Fibroblast of skin of left biceps (primary cell): ENCODE results near the gene CHPF.
A peak's percentile ranks its signal among the peaks of the same experiment; 100 is the strongest.

Experiments
- DNase-seq, 2 experiments: peaks; one replicate each; pipeline ENCODE4 v3.0.0-alpha.2; 2013; ENCODE audit warnings: low read depth in 2 of 2

The CHPF gene, protein sequence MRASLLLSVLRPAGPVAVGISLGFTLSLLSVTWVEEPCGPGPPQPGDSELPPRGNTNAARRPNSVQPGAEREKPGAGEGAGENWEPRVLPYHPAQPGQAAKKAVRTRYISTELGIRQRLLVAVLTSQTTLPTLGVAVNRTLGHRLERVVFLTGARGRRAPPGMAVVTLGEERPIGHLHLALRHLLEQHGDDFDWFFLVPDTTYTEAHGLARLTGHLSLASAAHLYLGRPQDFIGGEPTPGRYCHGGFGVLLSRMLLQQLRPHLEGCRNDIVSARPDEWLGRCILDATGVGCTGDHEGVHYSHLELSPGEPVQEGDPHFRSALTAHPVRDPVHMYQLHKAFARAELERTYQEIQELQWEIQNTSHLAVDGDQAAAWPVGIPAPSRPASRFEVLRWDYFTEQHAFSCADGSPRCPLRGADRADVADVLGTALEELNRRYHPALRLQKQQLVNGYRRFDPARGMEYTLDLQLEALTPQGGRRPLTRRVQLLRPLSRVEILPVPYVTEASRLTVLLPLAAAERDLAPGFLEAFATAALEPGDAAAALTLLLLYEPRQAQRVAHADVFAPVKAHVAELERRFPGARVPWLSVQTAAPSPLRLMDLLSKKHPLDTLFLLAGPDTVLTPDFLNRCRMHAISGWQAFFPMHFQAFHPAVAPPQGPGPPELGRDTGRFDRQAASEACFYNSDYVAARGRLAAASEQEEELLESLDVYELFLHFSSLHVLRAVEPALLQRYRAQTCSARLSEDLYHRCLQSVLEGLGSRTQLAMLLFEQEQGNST

GRCh38 chr2:219543596-219544358 lies at the start of gene CHPF, which contains the start of gene TMEM198:
TSS of gene CHPF (minus strand) at chr2:219543809. CDS start at chr2:219543538, 271 bp downstream.
TSS of gene TMEM198 (plus strand) at chr2:219544028. CDS start at chr2:219544728, 700 bp downstream.
- peak; percentile 97 for DNase-seq

DNA sequence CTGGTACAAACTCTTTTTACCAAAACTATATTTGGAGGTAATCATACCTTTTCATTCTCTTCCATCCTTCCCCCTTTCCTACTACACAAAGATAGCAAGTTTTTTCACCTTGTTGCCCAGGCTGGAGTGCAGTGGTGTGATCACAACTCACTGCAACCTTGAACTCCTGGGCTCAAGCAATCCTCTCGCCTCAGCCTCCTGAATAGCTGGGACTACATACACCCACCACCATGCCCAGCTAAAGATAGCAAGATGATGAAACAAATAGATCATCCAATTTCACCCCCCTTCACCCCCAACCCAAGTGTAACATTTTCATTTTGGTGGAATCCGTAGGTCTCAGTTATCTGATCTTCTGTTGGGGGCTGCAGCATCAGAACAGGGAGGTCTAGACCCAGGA lies 49.5 kb upstream of the CHPF start:
- no peak for DNase-seq

DNA sequence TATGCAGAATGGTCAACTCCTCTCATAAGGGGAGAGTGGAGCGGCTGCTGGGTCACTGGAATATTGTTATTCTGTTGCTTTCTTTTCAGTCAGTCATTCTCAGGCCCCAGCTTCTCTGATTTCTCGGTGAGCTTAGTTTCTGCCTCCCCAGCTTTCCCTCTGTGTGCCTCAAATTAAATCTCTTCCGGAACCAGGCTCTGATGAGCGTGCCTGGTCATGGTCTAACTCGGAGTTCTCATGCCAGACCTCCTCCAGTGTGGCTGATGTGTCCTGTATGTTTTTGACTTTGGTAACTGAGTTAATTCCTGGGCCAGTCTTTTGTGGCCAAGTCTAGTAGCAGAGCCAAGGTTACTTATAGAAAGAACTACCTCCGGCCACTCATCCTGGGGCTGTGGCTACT lies 49.1 kb upstream of the CHPF start:
- no peak for DNase-seq

DNA sequence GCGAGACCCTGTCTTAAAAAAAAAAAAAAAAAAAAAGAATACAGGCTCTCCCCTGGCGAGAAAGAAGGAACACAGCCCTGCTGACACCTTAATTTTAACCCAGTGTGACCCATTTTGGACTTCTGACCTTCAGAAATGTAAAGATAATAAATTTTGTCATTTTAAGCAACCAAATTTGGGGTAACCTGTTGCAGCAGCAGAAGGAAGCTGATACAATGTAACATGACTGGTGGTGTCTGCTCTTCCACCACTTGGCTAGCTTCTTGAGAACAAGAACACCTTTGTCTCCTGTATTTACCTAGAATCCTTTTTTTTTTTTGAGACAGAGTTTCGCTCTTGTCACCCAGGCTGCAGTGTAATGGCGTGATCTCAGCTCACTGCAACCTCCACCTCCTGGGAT lies 47.5 kb upstream of the CHPF start:
- no peak for DNase-seq

GRCh38 chr2:219581346-219581745 lies 37.7 kb upstream of the CHPF start:
- no peak for DNase-seq

DNA sequence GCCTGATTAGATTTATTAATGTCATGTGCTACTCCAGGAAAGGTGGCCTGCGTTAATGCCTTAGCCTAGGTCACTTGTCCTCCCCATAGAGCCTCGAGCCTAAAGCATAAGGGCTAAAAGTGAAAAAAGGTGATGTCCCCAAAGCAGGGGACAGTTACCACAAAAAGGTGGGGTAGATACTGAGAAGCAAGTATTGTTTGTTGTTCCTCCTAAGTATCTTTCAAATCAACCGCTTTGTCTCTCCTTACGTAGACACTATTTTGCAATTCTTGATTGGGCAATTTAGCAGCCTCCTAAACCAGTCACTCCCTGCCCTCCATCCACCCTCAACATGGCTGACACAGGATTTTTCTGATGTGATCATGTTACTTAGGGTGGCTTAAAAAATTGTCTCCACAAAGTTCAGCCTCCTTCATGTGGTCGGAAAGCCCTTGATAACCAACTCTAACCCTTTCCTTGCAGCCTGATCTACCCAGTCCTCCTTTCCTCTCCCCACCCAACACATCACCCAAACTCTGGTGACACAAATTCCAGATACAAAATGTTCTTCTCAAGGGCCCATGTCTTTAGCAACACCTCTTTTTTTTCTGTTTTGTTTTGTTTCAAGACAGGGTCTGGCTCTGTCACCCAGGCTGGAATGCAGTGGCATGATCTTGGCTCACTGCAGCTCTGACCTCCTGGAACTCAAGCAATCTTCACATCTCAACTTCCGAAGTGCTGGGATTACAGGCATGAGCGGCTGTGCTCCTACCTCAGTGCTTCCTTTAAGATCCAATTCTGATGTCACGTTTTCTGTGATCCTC lies 35.4 kb upstream of the CHPF start:
- DNase-seq, result no peak

GRCh38 chr2:219576505-219577388 lies 33.1 kb upstream of the CHPF start:
- DNase-seq, result no peak

GRCh38 chr2:219575566-219576504 lies 32.2 kb upstream of the CHPF start:
- no peak for DNase-seq

- DNase-seq, result no peak
Observed at GRCh38 chr2:219574484-219575311, 31.1 kb upstream of the CHPF start.

GRCh38 chr2:219573166-219573565 lies 29.6 kb upstream of the CHPF start:
- no peak for DNase-seq

GRCh38 chr2:219572237-219573001 lies 28.8 kb upstream of the CHPF start, which contains the start of gene INHA:
TSS of gene INHA (plus strand) at chr2:219572310. CDS start at chr2:219572375, 65 bp downstream.
- DNase-seq, result no peak

GRCh38 chr2:219571311-219572236 lies 28.0 kb upstream of the CHPF start, which contains the start of gene OBSL1:
TSS of gene OBSL1 (minus strand) at chr2:219571539. CDS start at chr2:219571232, 307 bp downstream.
- peak; percentile 40 to 43 for DNase-seq

GRCh38 chr2:219570924-219571310 lies 27.3 kb upstream of the CHPF start:
- DNase-seq, result no peak

DNA sequence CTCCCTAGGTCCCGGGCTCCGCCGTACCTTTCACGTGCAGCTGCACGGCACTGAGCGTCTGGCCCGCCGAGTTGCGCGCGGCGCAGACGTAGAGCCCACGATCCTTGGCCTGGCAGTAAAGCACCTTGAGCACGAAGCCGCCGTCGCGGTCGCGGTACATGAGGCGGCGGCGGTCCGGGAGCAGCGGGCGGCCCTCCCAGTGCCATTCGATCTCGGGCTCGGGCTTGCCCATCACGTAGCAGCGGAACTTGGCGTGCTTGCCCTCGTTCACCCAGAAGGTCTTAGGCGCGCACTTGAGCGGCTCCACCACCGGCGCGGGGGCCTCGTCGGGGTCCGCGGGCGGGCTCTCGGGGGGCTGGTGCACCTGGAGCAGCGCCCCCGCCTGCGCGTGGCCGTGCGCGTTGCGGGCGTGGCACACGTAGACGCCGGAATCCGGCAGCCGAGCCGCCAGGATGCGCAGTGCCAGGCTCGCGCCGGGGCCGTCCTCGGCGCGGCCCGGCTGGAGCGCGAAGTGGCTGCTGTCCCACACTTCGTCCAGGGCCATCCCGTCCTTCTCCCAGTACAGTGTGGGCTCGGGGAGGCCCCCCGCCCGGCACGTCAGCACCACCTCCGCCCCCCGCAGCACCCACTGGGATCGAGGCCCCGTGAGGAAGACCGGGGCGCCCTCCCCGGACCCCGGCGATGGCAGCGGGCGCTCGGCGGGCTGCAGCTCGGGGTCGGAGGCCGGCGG lies 26.8 kb upstream of the CHPF start:
- no peak for DNase-seq

GRCh38 chr2:219569635-219570034 lies 26.0 kb upstream of the CHPF start:
- DNase-seq, result no peak
